ENCODE measurements around the gene MTUS2. TPM values are rescaled to one million over a fixed set of nuclear protein-coding genes. Genes with fewer than 3 reads are reported as not detected.

Gene MTUS2
- total RNA-seq, 4 donors from 2014 or later = 0.08 to 0.57 TPM; not detected in 2

- H3K36me3 ChIP-seq = no peaks in the 10 kb centered on the region
Measured at GRCh38 chr13:29396446-29396845, 576.3 kb downstream of the MTUS2 start.

GRCh38 chr13:29397265-29397664 is 577.1 kb downstream of the MTUS2 start:
- intact Hi-C loops (cut with DNase I) = no loop called here
- Histone ChIP-seq H3K9me3 (no peaks in the 10 kb centered on the region), H3K4me3 (no peak overlapping the region), H3K4me1 (no peaks in the 10 kb centered on the region), H3K36me3 (no peaks in the 10 kb centered on the region), H3K27me3 (peaks cover 0 to 61% (median 0%) of the 10 kb centered on the region in 4 donors), H3K27ac (no peak overlapping the region)
- DNase-seq = no peak
- WGBS, 2 donors = 69 to 93% methylated on average over 3 of the region's 3 CpGs
- TF ChIP-seq POLR2A (IDR thresholded peaks at IDR 0.05) (no peak), CTCF (IDR thresholded peaks at IDR 0.05) (no peak)

More at GRCh38 chr13:29396446-29396845, 576.3 kb downstream of the MTUS2 start:
- H3K27me3 ChIP-seq = peaks cover 0 to 61% (median 0%) of the 10 kb centered on the region in 4 donors
- WGBS, 2 donors = 80 to 87% methylated on average over 2 of the region's 2 CpGs
- TF ChIP-seq POLR2A (IDR thresholded peaks at IDR 0.05) (no peak), CTCF (IDR thresholded peaks at IDR 0.05) (no peak)
- no peaks in the 10 kb centered on the region for H3K4me1 ChIP-seq
- H3K27ac ChIP-seq = no peak overlapping the region
- DNase-seq = no peak
- intact Hi-C loops (cut with DNase I) = no loop called here
- H3K9me3 ChIP-seq = no peaks in the 10 kb centered on the region
- no peak overlapping the region for H3K4me3 ChIP-seq

- 26 to 35% methylated on average over 5 of the region's 5 CpGs for WGBS, 2 donors
- no peak overlapping the region for H3K27ac ChIP-seq
Measured at GRCh38 chr13:29402166-29402636, 582.1 kb downstream of the MTUS2 start.

GRCh38 chr13:29405401-29405800 is 585.3 kb downstream of the MTUS2 start:
- Histone ChIP-seq H3K4me3 (no peak overlapping the region), H3K9me3 (no peaks in the 10 kb centered on the region), H3K27ac (no peak overlapping the region), H3K4me1 (no peaks in the 10 kb centered on the region), H3K36me3 (no peaks in the 10 kb centered on the region), H3K27me3 (peaks cover 0 to 21% (median 0%) of the 10 kb centered on the region in 4 donors)
- DNase-seq = no peak
- intact Hi-C loops (cut with DNase I) = no loop called here
- WGBS, 2 donors = 77 to 84% methylated on average over 8 of the region's 8 CpGs
- TF ChIP-seq POLR2A (IDR thresholded peaks at IDR 0.05) (no peak), CTCF (IDR thresholded peaks at IDR 0.05) (no peak)

More at GRCh38 chr13:29402166-29402636, 582.1 kb downstream of the MTUS2 start:
- H3K9me3 ChIP-seq = no peaks in the 10 kb centered on the region
- peaks cover 0 to 26% (median 0%) of the 10 kb centered on the region in 4 donors for H3K27me3 ChIP-seq
- no peaks in the 10 kb centered on the region for H3K36me3 ChIP-seq
- H3K4me1 ChIP-seq = no peaks in the 10 kb centered on the region
- H3K4me3 ChIP-seq = no peak overlapping the region
- DNase-seq = no peak
- intact Hi-C loops (cut with DNase I) = no loop called here
- TF ChIP-seq CTCF (IDR thresholded peaks at IDR 0.05) (no peak), POLR2A (IDR thresholded peaks at IDR 0.05) (no peak)

- Histone ChIP-seq H3K27me3 (peaks cover 0 to 10% (median 0%) of the 10 kb centered on the region in 4 donors), H3K4me3 (no peak overlapping the region), H3K4me1 (no peaks in the 10 kb centered on the region), H3K9me3 (no peaks in the 10 kb centered on the region), H3K27ac (no peak overlapping the region), H3K36me3 (no peaks in the 10 kb centered on the region)
- no peak for TF ChIP-seq POLR2A (IDR thresholded peaks at IDR 0.05)
- no peak for TF ChIP-seq CTCF (IDR thresholded peaks at IDR 0.05)
- DNase-seq = no peak
- WGBS, 2 donors = 80 to 81% methylated on average over 2 of the region's 2 CpGs
- intact Hi-C loops (cut with DNase I) = no loop called here
Measured at GRCh38 chr13:29411481-29411880, 591.3 kb downstream of the MTUS2 start.
